Keratinocyte (primary cell): ENCODE results near the gene PRKAA2. TPM values are rescaled to one million over a fixed set of nuclear protein-coding genes. Genes with fewer than 3 reads are reported as not detected.

Experiments used
- DNase-seq: peaks from one replicate; pipeline ENCODE4 v3.0.0-alpha.2; 2011; ENCODE audit warnings: low read depth, missing footprints, low spot score
- FAIRE-seq: peaks from 2 replicates; lab custom pipeline; 2011; peaks lifted over from hg19 to GRCh38; lab: Jason Lieb, UNC
- H2AFZ ChIP-seq: 2 replicates; pipeline ENCODE4 v1.6.0; 2012; ENCODE audit warnings: low read length, control low read depth, inconsistent platforms; ENCODE audit not compliant: control insufficient read depth
- H3K27ac ChIP-seq: 2 replicates; pipeline ENCODE4 v1.5.1; 2011; ENCODE audit warnings: low read length; ENCODE audit not compliant: control insufficient read depth, insufficient read depth
- H3K27me3 ChIP-seq: 3 replicates; pipeline ENCODE4 v1.6.0; 2011; ENCODE audit warnings: low read length; ENCODE audit not compliant: control insufficient read depth, insufficient read depth; ENCODE audit errors: extremely low read depth
- H3K36me3 ChIP-seq, 2 experiments: 2 replicates in 1 of 2; 3 replicates in 1 of 2; pipeline ENCODE4 v1.5.1; 2011; ENCODE audit warnings: low read length in 2 of 2, mild to moderate bottlenecking in 1 of 2; ENCODE audit not compliant: control insufficient read depth in 2 of 2, insufficient read depth in 2 of 2; ENCODE audit errors: extremely low read depth in 1 of 2
- H3K4me1 ChIP-seq: 3 replicates; pipeline ENCODE4 v1.5.1; 2011; ENCODE audit warnings: low read length; ENCODE audit not compliant: control insufficient read depth, insufficient read depth; ENCODE audit errors: extremely low read depth
- H3K4me2 ChIP-seq: 3 replicates; pipeline ENCODE4 v1.6.0; 2011; ENCODE audit warnings: low read depth, low read length; ENCODE audit not compliant: control insufficient read depth, insufficient read depth; ENCODE audit errors: extremely low read depth
- H3K4me3 ChIP-seq, 3 experiments: fragments of 200-600 bp in 1 of 3; sonication (generic) in 1 of 3; 2 replicates in 2 of 3; 3 replicates in 1 of 3; pipeline ENCODE4 v1.5.1; 2011 to 2016; ENCODE audit warnings: low read length in 3 of 3, mild to moderate bottlenecking in 3 of 3, control low read depth in 2 of 3, inconsistent platforms in 1 of 3, low read depth in 1 of 3, mixed read lengths in 1 of 3, mixed run types in 1 of 3, moderate library complexity in 1 of 3; ENCODE audit not compliant: control insufficient read depth in 2 of 3, insufficient read depth in 2 of 3; ENCODE audit errors: extremely low read depth in 1 of 3
- H3K79me2 ChIP-seq: 2 replicates; pipeline ENCODE4 v1.6.0; 2012; ENCODE audit warnings: low read length; ENCODE audit not compliant: control insufficient read depth, insufficient read depth
- H3K9ac ChIP-seq: 3 replicates; pipeline ENCODE4 v1.6.0; 2011; ENCODE audit warnings: low read length; ENCODE audit not compliant: control insufficient read depth, insufficient read depth; ENCODE audit errors: extremely low read depth
- H3K9me1 ChIP-seq: 3 replicates; pipeline ENCODE4 v1.6.0; 2011; ENCODE audit warnings: low read length; ENCODE audit not compliant: control insufficient read depth, insufficient read depth; ENCODE audit errors: extremely low read depth
- H3K9me3 ChIP-seq: 2 replicates; pipeline ENCODE4 v1.5.1; 2012; ENCODE audit warnings: low read depth, low read length; ENCODE audit not compliant: control insufficient read depth
- H4K20me1 ChIP-seq: 3 replicates; pipeline ENCODE4 v1.6.0; 2011; ENCODE audit warnings: low read length; ENCODE audit not compliant: control insufficient read depth, insufficient read depth; ENCODE audit errors: extremely low read depth
- CTCF ChIP-seq, 3 experiments: IDR thresholded peaks in 1 of 3; conservative IDR thresholded peaks in 1 of 3; optimal IDR thresholded peaks in 1 of 3; 2 replicates in 2 of 3; 3 replicates in 1 of 3; pipeline versions ENCODE3 to v1.5.1; 2011; ENCODE audit warnings: low read length in 3 of 3, mild to moderate bottlenecking in 3 of 3, moderate library complexity in 2 of 3, control low read depth in 1 of 3, inconsistent platforms in 1 of 3; ENCODE audit not compliant: insufficient read depth in 2 of 3; ENCODE audit errors: extremely low read depth in 1 of 3
- EZH2 ChIP-seq: IDR thresholded peaks from one replicate; pipeline ENCODE4 v1.6.1; 2012; ENCODE audit warnings: inconsistent platforms, mild to moderate bottlenecking, low read length, moderate library complexity
- dilution Hi-C: fragments of 300-500 bp; cut with MboI; formaldehyde crosslinking; loops from one replicate; pipeline ENCODE4 v1.7.0; 2020; ENCODE audit warnings: low sequenced_read_pairs; ENCODE audit not compliant: extremely low pct_ligation_motif_present
- polyA plus RNA-seq, 5 experiments: library from polyadenylated mRNA; depleted of rRNA in 3 of 5; stranded (reverse) in 3 of 5; stranded (forward) in 1 of 5; unstranded in 1 of 5; fragments of >200 nt; gene quantifications; 1 replicate in 1 of 5; 2 replicates in 3 of 5; 3 replicates in 1 of 5; pipeline versions ENCODE4 v1.2.1 to v1.2.3, GENCODE V29; 2011 to 2012; ENCODE audit warnings: missing spikeins in 2 of 5, low read depth in 1 of 5, low replicate concordance in 1 of 5

Gene PRKAA2
- polyA plus RNA-seq, 1 donor (not counting 4 experiments of a cell fraction or from before 2014, with no cell fraction given): 0.21 TPM

DNA sequence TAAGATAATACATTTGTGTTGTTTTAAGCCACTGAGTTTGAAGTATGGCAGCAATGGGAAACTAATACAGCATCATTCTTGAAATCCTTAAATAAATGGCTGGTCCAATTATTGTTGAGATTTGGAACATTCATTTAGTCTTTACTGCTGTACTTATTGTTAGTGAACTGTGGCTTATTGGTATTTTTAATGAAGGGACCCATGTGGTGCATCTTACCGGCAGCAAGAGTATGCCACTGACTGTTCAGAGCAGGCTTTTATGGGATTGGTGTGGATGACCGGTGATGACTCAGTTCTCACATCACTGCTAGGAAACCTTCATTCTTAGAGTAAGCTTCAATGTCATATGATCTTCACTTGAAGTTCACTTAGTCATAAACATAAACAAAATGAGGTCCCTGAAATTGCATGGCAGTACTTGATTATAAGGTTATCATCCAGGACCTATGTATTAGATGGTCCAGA, 31.5 kb downstream of the PRKAA2 start:
- no peak overlapping the region for H3K9ac ChIP-seq
- FAIRE-seq: no peak
- dilution Hi-C loops: no loop called here
- no peak overlapping the region for H2AFZ ChIP-seq
- H4K20me1 ChIP-seq: no peaks in the 10 kb centered on the region
- H3K79me2 ChIP-seq: no peaks in the 10 kb centered on the region
- no peaks in the 10 kb centered on the region for H3K9me1 ChIP-seq
- no peaks in the 10 kb centered on the region for H3K36me3 ChIP-seq
- H3K9me3 ChIP-seq: no peaks in the 10 kb centered on the region
- DNase-seq: no peak
- no peaks in the 10 kb centered on the region for H3K4me1 ChIP-seq
- no peak overlapping the region for H3K27ac ChIP-seq
- no peaks in the 10 kb centered on the region for H3K27me3 ChIP-seq
- TF ChIP-seq CTCF (optimal IDR thresholded peaks at IDR 0.05 in 1 of 3, IDR thresholded peaks at IDR 0.05 in 1 of 3, conservative IDR thresholded peaks at IDR 0.05 in 1 of 3; ENCODE audit: extremely low read depth in 1 of 3, insufficient read depth in 2 of 3, low read length in 3 of 3) (no peak), EZH2 (no peak)
- H3K4me2 ChIP-seq: no peak overlapping the region
- no peak overlapping the region for H3K4me3 ChIP-seq

DNA sequence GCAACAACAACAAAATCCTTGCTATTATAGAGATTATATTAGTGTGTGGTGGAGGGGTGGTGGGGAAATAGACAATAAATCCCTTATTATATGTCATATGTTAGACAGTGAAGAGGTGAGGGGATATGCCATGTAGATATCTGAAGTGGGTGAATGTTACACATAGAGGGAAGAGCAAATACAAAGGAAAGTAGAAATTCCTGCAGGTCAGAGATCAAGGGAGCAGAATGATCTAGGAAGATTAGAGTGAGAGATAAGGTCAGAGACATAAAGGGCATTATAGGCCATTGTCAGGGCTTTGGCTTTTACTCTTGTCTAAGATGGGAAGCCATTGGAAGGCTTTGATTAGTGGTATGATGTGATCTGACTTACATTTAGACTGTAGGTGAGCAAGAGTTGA, 38.5 kb downstream of the PRKAA2 start:
- Histone ChIP-seq H3K9me1 (no peaks in the 10 kb centered on the region), H3K27me3 (no peaks in the 10 kb centered on the region), H2AFZ (no peak overlapping the region), H3K4me1 (peaks cover 11% of the 10 kb centered on the region), H3K27ac (no peak overlapping the region), H3K9ac (no peak overlapping the region), H3K4me3 (no peak overlapping the region), H3K79me2 (no peaks in the 10 kb centered on the region), H4K20me1 (no peaks in the 10 kb centered on the region), H3K4me2 (no peak overlapping the region), H3K9me3 (no peaks in the 10 kb centered on the region), H3K36me3 (no peaks in the 10 kb centered on the region)
- FAIRE-seq (no peak), DNase-seq (no peak)
- dilution Hi-C loops: no loop called here
- TF ChIP-seq CTCF (optimal IDR thresholded peaks at IDR 0.05 in 1 of 3, IDR thresholded peaks at IDR 0.05 in 1 of 3, conservative IDR thresholded peaks at IDR 0.05 in 1 of 3; ENCODE audit: extremely low read depth in 1 of 3, insufficient read depth in 2 of 3, low read length in 3 of 3) (no peak), EZH2 (no peak)
